ENCODE measurements around the gene PACS1.

PACS1 gene

DNA sequence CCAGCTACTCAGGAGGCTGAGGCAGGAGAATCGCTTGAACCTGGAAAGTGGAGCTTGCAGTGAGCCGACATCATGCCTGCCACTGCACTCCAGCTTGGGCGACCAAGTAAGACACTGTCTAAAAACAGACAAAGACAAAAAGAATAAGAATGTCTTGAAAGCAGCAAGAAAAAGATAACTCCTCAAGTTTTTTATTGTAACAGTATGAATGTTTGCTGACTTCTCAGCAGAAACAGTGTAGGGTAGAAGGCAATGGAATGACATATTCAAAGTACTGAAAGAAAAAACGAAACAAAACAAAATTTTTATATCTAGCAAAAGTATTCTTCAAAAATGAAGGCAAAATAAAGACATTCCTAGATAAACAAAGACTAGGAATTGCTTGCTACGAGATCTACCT is 76.9 kb downstream of the PACS1 start:
- Histone ChIP-seq H3K27ac (ENCODE audit: low read depth, low read length) (no peak overlapping the region), H2BK15ac (replicated peaks; ENCODE audit: low read depth) (no peak overlapping the region), H2AK5ac (ENCODE audit: low read length) (no peak overlapping the region), H3K79me1 (ENCODE audit: low read length) (peaks cover 2% of the 10 kb centered on the region), H3K56ac (ENCODE audit: low read length) (no peak overlapping the region), H3K4me1 (ENCODE audit: control insufficient read depth, low read depth, low read length) (peaks cover 4% of the 10 kb centered on the region), H3K79me2 (ENCODE audit: control insufficient read depth, insufficient read depth, low read length) (no peaks in the 10 kb centered on the region), H3K27me3 (ENCODE audit: insufficient read depth, low read length, poor library complexity) (no peaks in the 10 kb centered on the region), H3K18ac (ENCODE audit: low read length) (no peak overlapping the region), H3K4me3 (ENCODE audit: low read length) (no peak overlapping the region), H3K4me2 (ENCODE audit: low read length) (no peak overlapping the region), H4K8ac (ENCODE audit: low read depth, low read length) (no peak overlapping the region), H2BK120ac (ENCODE audit: low read depth, low read length) (no peak overlapping the region), H3K4ac (ENCODE audit: low read depth, low read length) (no peak overlapping the region), H3K36me3 (ENCODE audit: control insufficient read depth, insufficient read depth, low read length) (no peaks in the 10 kb centered on the region), H3K23ac (ENCODE audit: low read length) (no peak overlapping the region), H3K9ac (ENCODE audit: low read length) (no peak overlapping the region), H4K5ac (ENCODE audit: low read length) (no peak overlapping the region), H2BK5ac (ENCODE audit: low read length) (no peak overlapping the region)
- no peak for DNase-seq
- no CpG with 5 or more reads among the region's 5 CpGs for WGBS (ENCODE audit: extremely low coverage, insufficient coverage, low lambda C conversion rate)

- Histone ChIP-seq H2AK5ac (ENCODE audit: low read length) (no peak overlapping the region), H3K4me1 (ENCODE audit: control insufficient read depth, low read depth, low read length) (peaks cover 3% of the 10 kb centered on the region), H3K23ac (ENCODE audit: low read length) (no peak overlapping the region), H3K4ac (ENCODE audit: low read depth, low read length) (no peak overlapping the region), H2BK15ac (replicated peaks; ENCODE audit: low read depth) (no peak overlapping the region), H3K9ac (ENCODE audit: low read length) (no peak overlapping the region), H3K4me3 (ENCODE audit: low read length) (no peak overlapping the region), H3K27ac (ENCODE audit: low read depth, low read length) (no peak overlapping the region), H3K18ac (ENCODE audit: low read length) (no peak overlapping the region), H2BK5ac (ENCODE audit: low read length) (no peak overlapping the region), H3K56ac (ENCODE audit: low read length) (no peak overlapping the region), H3K36me3 (ENCODE audit: control insufficient read depth, insufficient read depth, low read length) (no peaks in the 10 kb centered on the region), H3K79me1 (ENCODE audit: low read length) (peaks cover 1% of the 10 kb centered on the region), H4K5ac (ENCODE audit: low read length) (no peak overlapping the region), H3K27me3 (ENCODE audit: insufficient read depth, low read length, poor library complexity) (no peaks in the 10 kb centered on the region), H3K79me2 (ENCODE audit: control insufficient read depth, insufficient read depth, low read length) (no peaks in the 10 kb centered on the region), H3K4me2 (ENCODE audit: low read length) (no peak overlapping the region), H4K8ac (ENCODE audit: low read depth, low read length) (no peak overlapping the region), H2BK120ac (ENCODE audit: low read depth, low read length) (no peak overlapping the region)
- DNase-seq, result no peak
- 100% methylated on average over 2 of the region's 2 CpGs for WGBS (ENCODE audit: extremely low coverage, insufficient coverage, low lambda C conversion rate)
Measured at GRCh38 chr11:66150140-66150539, 80.1 kb downstream of the PACS1 start.

DNA sequence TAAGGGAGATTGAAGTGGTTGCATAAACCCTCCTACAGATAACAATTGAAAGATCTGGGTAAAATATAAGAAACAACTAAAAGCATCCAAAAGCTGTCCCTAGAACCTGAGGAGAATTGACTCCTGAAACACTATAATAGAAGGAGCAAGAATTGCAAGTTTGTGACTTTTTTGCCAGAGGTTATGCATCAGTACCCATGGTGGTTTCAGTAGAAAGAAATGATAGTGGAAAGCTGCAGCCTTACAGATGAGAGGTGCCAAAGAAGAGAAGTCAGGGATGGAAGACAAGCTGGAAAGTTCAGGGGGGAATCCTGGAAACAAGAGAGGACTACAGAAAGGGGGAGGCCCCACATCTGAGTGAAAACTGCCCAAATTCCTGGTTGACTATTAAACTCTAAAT is 80.7 kb downstream of the PACS1 start:
- H3K18ac ChIP-seq (ENCODE audit: low read length), result peak overlapping the region; percentile 31
- peaks cover 3% of the 10 kb centered on the region for H3K4me1 ChIP-seq (ENCODE audit: control insufficient read depth, low read depth, low read length)
- no peak overlapping the region for H4K8ac ChIP-seq (ENCODE audit: low read depth, low read length)
- no peaks in the 10 kb centered on the region for H3K36me3 ChIP-seq (ENCODE audit: control insufficient read depth, insufficient read depth, low read length)
- H3K79me2 ChIP-seq (ENCODE audit: control insufficient read depth, insufficient read depth, low read length), result no peaks in the 10 kb centered on the region
- no peak overlapping the region for H3K4ac ChIP-seq (ENCODE audit: low read depth, low read length)
- H2BK15ac ChIP-seq (replicated peaks; ENCODE audit: low read depth), result no peak overlapping the region
- no peak overlapping the region for H3K56ac ChIP-seq (ENCODE audit: low read length)
- peak overlapping the region; percentile 11 for H3K27ac ChIP-seq (ENCODE audit: low read depth, low read length)
- H3K79me1 ChIP-seq (ENCODE audit: low read length), result no peaks in the 10 kb centered on the region
- no peak overlapping the region for H2BK5ac ChIP-seq (ENCODE audit: low read length)
- peak overlapping the region; percentile 17 for H3K9ac ChIP-seq (ENCODE audit: low read length)
- H2BK120ac ChIP-seq (ENCODE audit: low read depth, low read length), result no peak overlapping the region
- no peak overlapping the region for H2AK5ac ChIP-seq (ENCODE audit: low read length)
- no peak overlapping the region for H3K4me2 ChIP-seq (ENCODE audit: low read length)
- no peak overlapping the region for H4K5ac ChIP-seq (ENCODE audit: low read length)
- no peak overlapping the region for H3K4me3 ChIP-seq (ENCODE audit: low read length)
- H3K23ac ChIP-seq (ENCODE audit: low read length), result no peak overlapping the region
- DNase-seq, result no peak
- no peaks in the 10 kb centered on the region for H3K27me3 ChIP-seq (ENCODE audit: insufficient read depth, low read length, poor library complexity)

DNA sequence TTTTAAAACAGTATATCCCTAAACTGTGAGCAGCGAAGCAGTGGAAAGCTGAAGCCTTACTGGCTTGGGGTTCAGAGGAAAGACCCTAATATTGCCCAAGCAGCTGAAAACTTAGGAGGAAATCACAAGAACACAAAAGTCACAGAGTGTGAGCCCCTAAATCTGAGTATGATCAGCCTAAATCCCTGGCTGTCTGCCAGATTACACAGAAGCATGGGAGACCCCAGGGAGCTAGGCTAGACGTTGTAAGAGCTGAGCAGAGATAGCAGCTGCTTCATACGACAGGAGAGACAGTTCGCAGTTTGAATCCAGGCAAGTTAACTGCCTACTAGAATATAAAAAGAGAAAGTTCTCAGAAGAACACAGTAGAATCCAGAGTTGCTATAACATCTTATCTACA is 81.2 kb downstream of the PACS1 start:
- Histone ChIP-seq H3K4ac (ENCODE audit: low read depth, low read length) (no peak overlapping the region), H4K5ac (ENCODE audit: low read length) (no peak overlapping the region), H3K79me1 (ENCODE audit: low read length) (no peaks in the 10 kb centered on the region), H3K18ac (ENCODE audit: low read length) (peak overlapping the region; percentile 31), H3K27ac (ENCODE audit: low read depth, low read length) (peak overlapping the region; percentile 11), H2BK5ac (ENCODE audit: low read length) (no peak overlapping the region), H3K56ac (ENCODE audit: low read length) (peak overlapping the region; percentile 1), H3K4me1 (ENCODE audit: control insufficient read depth, low read depth, low read length) (peaks cover 3% of the 10 kb centered on the region), H3K23ac (ENCODE audit: low read length) (no peak overlapping the region), H3K27me3 (ENCODE audit: insufficient read depth, low read length, poor library complexity) (no peaks in the 10 kb centered on the region), H3K79me2 (ENCODE audit: control insufficient read depth, insufficient read depth, low read length) (no peaks in the 10 kb centered on the region), H2BK120ac (ENCODE audit: low read depth, low read length) (no peak overlapping the region), H2BK15ac (replicated peaks; ENCODE audit: low read depth) (no peak overlapping the region), H3K4me2 (ENCODE audit: low read length) (no peak overlapping the region), H4K8ac (ENCODE audit: low read depth, low read length) (no peak overlapping the region), H3K9ac (ENCODE audit: low read length) (no peak overlapping the region), H3K4me3 (ENCODE audit: low read length) (no peak overlapping the region), H3K36me3 (ENCODE audit: control insufficient read depth, insufficient read depth, low read length) (no peaks in the 10 kb centered on the region), H2AK5ac (ENCODE audit: low read length) (no peak overlapping the region)
- WGBS (ENCODE audit: extremely low coverage, insufficient coverage, low lambda C conversion rate), result no CpG with 5 or more reads among the region's 4 CpGs
- peak; percentile 63 for DNase-seq

- H2BK120ac ChIP-seq (ENCODE audit: low read depth, low read length), result no peak overlapping the region
- no CpG with 5 or more reads among the region's 2 CpGs for WGBS (ENCODE audit: extremely low coverage, insufficient coverage, low lambda C conversion rate)
Measured at GRCh38 chr11:66154109-66154508, 84.0 kb downstream of the PACS1 start.

GRCh38 chr11:66155387-66156073 is 85.5 kb downstream of the PACS1 start:
- WGBS (ENCODE audit: extremely low coverage, insufficient coverage, low lambda C conversion rate), result no CpG with 5 or more reads among the region's 7 CpGs
- H3K4me1 ChIP-seq (ENCODE audit: control insufficient read depth, low read depth, low read length), result peaks cover 8% of the 10 kb centered on the region
- no peak overlapping the region for H2BK5ac ChIP-seq (ENCODE audit: low read length)
- no peak overlapping the region for H3K4me2 ChIP-seq (ENCODE audit: low read length)
- H3K56ac ChIP-seq (ENCODE audit: low read length), result no peak overlapping the region
- no peak overlapping the region for H3K4ac ChIP-seq (ENCODE audit: low read depth, low read length)
- H3K79me2 ChIP-seq (ENCODE audit: control insufficient read depth, insufficient read depth, low read length), result no peaks in the 10 kb centered on the region
- no peaks in the 10 kb centered on the region for H3K36me3 ChIP-seq (ENCODE audit: control insufficient read depth, insufficient read depth, low read length)
- no peaks in the 10 kb centered on the region for H3K79me1 ChIP-seq (ENCODE audit: low read length)
- H2BK15ac ChIP-seq (replicated peaks; ENCODE audit: low read depth), result no peak overlapping the region
- H3K27ac ChIP-seq (ENCODE audit: low read depth, low read length), result no peak overlapping the region
- no peak overlapping the region for H3K9ac ChIP-seq (ENCODE audit: low read length)
- no peak overlapping the region for H4K8ac ChIP-seq (ENCODE audit: low read depth, low read length)
- no peaks in the 10 kb centered on the region for H3K27me3 ChIP-seq (ENCODE audit: insufficient read depth, low read length, poor library complexity)
- H2AK5ac ChIP-seq (ENCODE audit: low read length), result no peak overlapping the region
- no peak overlapping the region for H3K23ac ChIP-seq (ENCODE audit: low read length)
- H3K18ac ChIP-seq (ENCODE audit: low read length), result no peak overlapping the region
- no peak overlapping the region for H2BK120ac ChIP-seq (ENCODE audit: low read depth, low read length)
- no peak overlapping the region for H3K4me3 ChIP-seq (ENCODE audit: low read length)
- no peak for DNase-seq
- H4K5ac ChIP-seq (ENCODE audit: low read length), result no peak overlapping the region

More at GRCh38 chr11:66154109-66154508, 84.0 kb downstream of the PACS1 start:
- Histone ChIP-seq H3K56ac (ENCODE audit: low read length) (no peak overlapping the region), H3K4me2 (ENCODE audit: low read length) (no peak overlapping the region), H3K27ac (ENCODE audit: low read depth, low read length) (no peak overlapping the region), H2BK15ac (replicated peaks; ENCODE audit: low read depth) (no peak overlapping the region), H3K18ac (ENCODE audit: low read length) (no peak overlapping the region), H4K8ac (ENCODE audit: low read depth, low read length) (no peak overlapping the region), H2BK5ac (ENCODE audit: low read length) (no peak overlapping the region), H3K23ac (ENCODE audit: low read length) (no peak overlapping the region), H3K4ac (ENCODE audit: low read depth, low read length) (no peak overlapping the region), H3K4me1 (ENCODE audit: control insufficient read depth, low read depth, low read length) (peaks cover 5% of the 10 kb centered on the region), H2AK5ac (ENCODE audit: low read length) (no peak overlapping the region), H3K36me3 (ENCODE audit: control insufficient read depth, insufficient read depth, low read length) (no peaks in the 10 kb centered on the region), H3K9ac (ENCODE audit: low read length) (no peak overlapping the region), H4K5ac (ENCODE audit: low read length) (no peak overlapping the region), H3K79me1 (ENCODE audit: low read length) (no peaks in the 10 kb centered on the region), H3K79me2 (ENCODE audit: control insufficient read depth, insufficient read depth, low read length) (no peaks in the 10 kb centered on the region), H3K4me3 (ENCODE audit: low read length) (no peak overlapping the region), H3K27me3 (ENCODE audit: insufficient read depth, low read length, poor library complexity) (no peaks in the 10 kb centered on the region)
- DNase-seq, result no peak

Data from mesendoderm (in vitro differentiated cells).